ENCODE measurements around the gene ZCCHC7. TPM values are rescaled to one million over a fixed set of nuclear protein-coding genes. Genes with fewer than 3 reads are reported as not detected.
A peak's percentile ranks its signal among the peaks of the same experiment; 100 is the strongest.

ZCCHC7 gene
- total and polyA plus RNA-seq, 10 of the 15 experiments (the other 5 are each of a cell fraction or from before 2014, with no cell fraction given), result 42.9 to 178 (median 53.3) TPM

GRCh38 chr9:37197158-37198038, 77.0 kb downstream of the ZCCHC7 start:
- ChIA-PET SMC1A (ENCODE audit: uncharacterized antibody, unreplicated experiment) (interaction anchor here (0.7 to 5.1 kb wide), 34 partner anchors 9 to 213 kb away, joined by 3 to 48 read pairs (median 6); no protein-coding TSS in a partner anchor), POLR2A (interaction anchor here (0.5 to 1.9 kb wide), 15 partner anchors 10 to 202 kb away, joined by 3 to 7 read pairs (median 3); no protein-coding TSS in a partner anchor), CTCF (interaction anchor here (0.7 to 1.7 kb wide), 9 partner anchors 11 to 214 kb away, joined by 3 to 8 read pairs (median 4); no protein-coding TSS in a partner anchor), RAD21 (ENCODE audit: unreplicated experiment) (interaction anchor here (0.5 to 9.2 kb wide), 27 partner anchors 10 to 241 kb away, joined by 3 to 62 read pairs (median 5); partner anchors contain the start of gene ZCCHC7)
- Histone ChIP-seq H4K20me1 (ENCODE audit: control insufficient read depth, insufficient read depth) (no peaks in the 10 kb centered on the region), H3K9ac (ENCODE audit: control insufficient read depth, insufficient read depth, low read length) (peak overlapping the region; percentile 18), H3K4me1 (ENCODE audit: control insufficient read depth, insufficient read depth, low read length) (peaks cover 47% of the 10 kb centered on the region), H3K27me3 (replicated peaks in 1 of 2; ENCODE audit: control insufficient read depth in 2 of 2, insufficient read depth in 2 of 2, low read length in 1 of 2) (no peaks in the 10 kb centered on the region), H3K9me3 (replicated peaks; ENCODE audit: control insufficient read depth, insufficient read depth, low read length) (no peaks in the 10 kb centered on the region), H3K4me2 (ENCODE audit: control insufficient read depth, insufficient read depth) (peak overlapping the region; percentile 36), H3K4me3 (no peak overlapping the region; the same call in 1 of the 2 replicates), H2AFZ (ENCODE audit: control insufficient read depth, low read depth, low read length) (no peak overlapping the region), H3K27ac (ENCODE audit: control insufficient read depth, insufficient read depth) (peak overlapping the region; percentile 61), H3K36me3 (ENCODE audit: control insufficient read depth in 2 of 2, insufficient read depth in 2 of 2, low read length in 1 of 2) (peaks cover 0 to 6% of the 10 kb centered on the region in 2 experiments; a peak in 2 of 4 replicates), H3K79me2 (ENCODE audit: control insufficient read depth, insufficient read depth, low read length) (peaks cover 61% of the 10 kb centered on the region)
- peak; percentile 54 for FAIRE-seq
- peak; percentile 79 for DNase-seq (ENCODE audit: low read depth, low spot score)
- peak; percentile 70 for ATAC-seq
- intact Hi-C loops (cut with micrococcal nuclease; ENCODE audit: unreplicated experiment), result loop anchor here (5.0 kb wide), 1 partner anchor 205 kb away; no protein-coding TSS in a partner anchor
- whole genome bisulfite sequencing (ENCODE audit: insufficient coverage, insufficient replicate concordance, low lambda C conversion rate, missing lambda C conversion rate), result 0% methylated on average over 4 of the region's 4 CpGs
- BruUV-seq (replicated peaks), result no TSS peak
- in situ Hi-C loops (cut with MboI), result no loop called here
- TF ChIP-seq HDAC2 (IDR thresholded peaks at IDR 0.05), result no peak
- TF ChIP-seq BCL11A (IDR thresholded peaks at IDR 0.05; ENCODE audit: low read depth, low read length), result peak; percentile 10; the same call in 1 of the 2 replicates
- TF ChIP-seq NKRF (conservative IDR thresholded peaks at IDR 0.05), result no peak
- TF ChIP-seq ZBTB4 (CRISPR knock-in tag; IDR thresholded peaks at IDR 0.05), result no peak
- TF ChIP-seq IRF4 (IDR thresholded peaks at IDR 0.05; ENCODE audit: low read depth, low read length), result no peak
- 0 out of 2 replicates have a peak, but pooled peaks have one; percentile 27 for TF ChIP-seq TCF7 (IDR thresholded peaks at IDR 0.05; ENCODE audit: borderline replicate concordance)
- TF ChIP-seq USF2 (IDR thresholded peaks at IDR 0.05; ENCODE audit: borderline replicate concordance, low read depth, low read length), result no peak
- TF ChIP-seq BCL3 (IDR thresholded peaks at IDR 0.05; ENCODE audit: borderline replicate concordance, insufficient read depth, low read depth, low read length, poor library complexity, severe bottlenecking), result peak; percentile 32
- TF ChIP-seq SMARCA5 (IDR thresholded peaks at IDR 0.05), result no peak; the same call in 1 of the 2 replicates
- no peak for TF ChIP-seq SMAD1 (IDR thresholded peaks at IDR 0.05; ENCODE audit: low read depth, partially characterized antibody)
- TF ChIP-seq FOS (IDR thresholded peaks at IDR 0.05; ENCODE audit: borderline replicate concordance, extremely low read depth, insufficient read length), result no peak
- no peak for TF ChIP-seq USF1 (IDR thresholded peaks at IDR 0.05; ENCODE audit: borderline replicate concordance, extremely low read length, insufficient read depth, low read depth, low read length)
- TF ChIP-seq STAT3 (IDR thresholded peaks at IDR 0.05; ENCODE audit: low read depth, low read length), result no peak

Measured in GM12878 (cell line).